ENCODE data around the gene TSHZ2.

TSHZ2 gene

GRCh38 chr20:53028337-53029007 lies 56.3 kb downstream of the TSHZ2 start:
- DNase-seq (ENCODE audit: low spot score) = no peak

DNA sequence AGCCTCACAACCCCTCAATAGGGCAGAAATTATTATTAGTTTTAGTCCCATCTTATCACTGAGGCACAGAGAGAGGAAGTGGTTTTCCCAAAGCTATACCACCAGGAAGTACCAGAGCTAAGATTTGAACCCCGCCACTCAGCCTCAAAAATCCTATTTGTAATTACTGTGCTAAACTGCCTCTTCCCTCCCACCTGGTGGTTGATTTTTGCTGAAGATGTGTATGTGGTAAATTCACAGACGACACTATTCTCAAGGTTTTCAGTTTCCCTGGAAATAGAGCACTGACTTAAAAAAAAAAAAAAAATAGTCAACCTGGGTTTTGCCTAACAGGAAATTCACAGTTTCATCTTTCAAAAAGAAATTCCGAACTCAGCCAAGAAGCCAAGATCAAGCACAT lies 57.9 kb downstream of the TSHZ2 start:
- DNase-seq (ENCODE audit: low spot score) = no peak

DNA sequence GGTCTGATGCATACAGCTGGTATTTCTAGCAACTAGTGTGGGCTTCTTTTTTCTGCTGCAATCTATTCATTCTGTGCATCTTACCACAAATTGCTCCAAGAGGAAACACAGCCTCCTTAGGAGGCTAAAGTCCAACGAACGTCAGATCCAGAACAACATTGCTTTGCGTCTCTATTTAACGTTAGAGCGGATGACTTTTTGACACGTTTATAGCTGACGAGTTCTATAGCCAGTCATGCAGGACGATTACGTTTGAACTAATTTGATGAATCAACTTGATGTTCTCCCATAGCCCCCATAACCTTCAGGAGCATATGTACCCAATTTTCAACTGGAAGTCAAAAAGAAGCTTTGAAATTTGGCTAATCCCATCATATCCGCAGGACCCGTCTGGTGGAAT lies 59.9 kb downstream of the TSHZ2 start:
- DNase-seq (ENCODE audit: low spot score) = no peak

GRCh38 chr20:53032478-53032932 lies 60.3 kb downstream of the TSHZ2 start:
- DNase-seq (ENCODE audit: low spot score) = no peak

- no peak for DNase-seq (ENCODE audit: low spot score)
These were observed 61.0 kb downstream of the TSHZ2 start for GRCh38 chr20:53033176-53033575.

GRCh38 chr20:53034899-53035298 lies 62.7 kb downstream of the TSHZ2 start:
- DNase-seq (ENCODE audit: low spot score) = no peak

DNA sequence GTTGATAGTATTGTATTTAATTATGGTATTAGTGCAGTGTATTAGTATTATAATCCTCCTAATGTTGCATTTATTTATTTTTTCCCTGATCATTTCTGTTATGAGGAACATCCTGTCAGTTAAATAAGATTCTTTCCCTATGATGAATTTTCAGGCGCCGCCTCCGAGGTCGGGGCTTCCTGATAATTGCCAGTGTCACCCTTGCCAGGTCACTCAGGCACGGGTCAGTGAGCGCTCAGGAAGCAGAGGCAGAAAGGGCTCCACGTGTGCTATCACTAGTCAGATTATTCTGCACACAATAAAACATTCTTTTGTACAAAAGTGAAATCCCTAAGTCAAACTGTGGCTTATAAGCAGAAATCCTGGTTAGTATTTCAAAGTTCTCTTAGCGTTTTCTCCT lies 64.8 kb downstream of the TSHZ2 start:
- no peak for DNase-seq (ENCODE audit: low spot score)

- DNase-seq (ENCODE audit: low spot score) = no peak
These were observed 65.5 kb downstream of the TSHZ2 start for GRCh38 chr20:53037621-53038020.

- DNase-seq (ENCODE audit: low spot score) = no peak
These were observed 66.1 kb downstream of the TSHZ2 start for GRCh38 chr20:53038299-53038698.

- DNase-seq (ENCODE audit: low spot score) = no peak
These were observed 68.8 kb downstream of the TSHZ2 start for GRCh38 chr20:53040693-53041589.

DNA sequence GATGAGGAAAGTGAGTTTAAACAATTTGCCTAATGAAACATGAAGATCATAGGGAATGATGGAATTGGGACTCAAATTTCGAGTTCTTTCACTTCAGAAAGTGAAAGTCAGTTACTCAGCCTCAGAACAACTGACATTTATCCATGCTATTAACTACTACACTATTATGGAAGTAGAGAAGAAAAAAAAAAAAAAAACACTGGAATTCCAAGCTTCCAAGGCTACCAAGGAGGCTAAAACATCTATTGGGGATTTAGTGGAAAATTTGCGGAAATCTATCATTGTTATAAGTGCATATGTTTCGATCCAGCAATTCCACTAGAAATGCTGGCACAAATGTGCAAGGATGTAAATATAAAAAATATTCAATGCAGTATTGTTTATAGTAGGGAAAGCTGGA lies 70.4 kb downstream of the TSHZ2 start:
- DNase-seq (ENCODE audit: low spot score) = no peak

- no peak for DNase-seq (ENCODE audit: low spot score)
These were observed 72.1 kb downstream of the TSHZ2 start for GRCh38 chr20:53044296-53044695.

DNA sequence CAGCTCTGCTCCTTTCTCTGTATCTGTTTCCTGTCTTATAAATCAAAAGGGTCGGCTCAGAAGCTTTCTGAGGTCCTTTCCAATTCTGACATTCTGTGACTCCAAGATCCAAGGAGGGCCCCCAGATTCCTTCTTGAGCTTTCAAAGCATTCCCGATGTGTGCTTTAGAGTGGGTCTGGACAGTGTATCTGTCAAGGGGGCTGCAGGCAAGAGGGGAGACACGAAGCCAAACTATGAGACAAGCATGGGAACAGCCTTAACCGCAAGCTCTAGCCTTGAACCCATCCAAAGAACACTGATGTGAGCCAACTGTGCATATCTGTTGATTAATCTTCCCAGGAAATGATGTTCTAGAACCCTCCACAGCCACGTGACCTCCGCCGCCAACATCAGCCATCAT lies 73.8 kb downstream of the TSHZ2 start:
- DNase-seq (ENCODE audit: low spot score) = no peak

DNA sequence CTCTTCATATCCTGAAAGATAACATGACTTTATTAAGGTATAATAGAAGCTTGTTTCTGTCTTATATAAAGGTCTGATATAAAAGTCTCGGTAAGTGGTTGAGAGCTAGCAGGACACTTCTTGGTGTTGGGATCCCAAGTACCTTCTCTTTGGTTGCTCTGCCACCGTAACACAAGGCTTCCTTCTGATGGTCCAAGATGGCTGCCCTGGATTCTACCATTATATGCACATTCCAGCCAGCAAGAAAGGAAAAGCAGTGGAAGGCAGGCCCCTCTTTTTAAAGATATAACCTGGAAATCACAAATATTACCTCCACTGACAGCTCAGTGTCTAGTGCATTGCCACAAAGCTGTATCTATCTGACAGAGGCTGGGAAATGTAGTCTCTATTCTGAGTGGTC lies 75.0 kb downstream of the TSHZ2 start:
- no peak for DNase-seq (ENCODE audit: low spot score)

DNA sequence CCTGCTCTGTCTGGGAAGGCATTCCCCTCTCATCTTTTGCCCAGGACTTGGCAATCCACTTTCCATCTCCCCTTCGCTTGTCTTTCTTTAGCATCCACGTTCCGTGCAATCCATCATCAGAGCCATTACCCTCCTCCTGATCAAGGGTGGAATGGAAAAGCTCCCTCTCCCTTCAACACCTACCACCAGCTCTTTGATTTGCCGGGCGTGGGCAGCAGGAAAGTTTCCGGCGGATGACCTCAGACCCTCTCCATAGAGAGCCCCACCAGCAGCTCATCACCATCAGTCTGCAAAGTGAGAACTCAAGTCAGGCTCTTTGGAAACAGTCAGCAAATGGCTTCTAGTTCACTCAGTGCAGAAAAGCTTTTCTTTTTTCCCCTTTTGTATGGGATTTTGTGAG lies 76.2 kb downstream of the TSHZ2 start:
- DNase-seq (ENCODE audit: low spot score) = no peak

GRCh38 chr20:53050338-53050737 lies 78.2 kb downstream of the TSHZ2 start:
- no peak for DNase-seq (ENCODE audit: low spot score)

GRCh38 chr20:53052380-53052779 lies 80.2 kb downstream of the TSHZ2 start:
- no peak for DNase-seq (ENCODE audit: low spot score)

DNA sequence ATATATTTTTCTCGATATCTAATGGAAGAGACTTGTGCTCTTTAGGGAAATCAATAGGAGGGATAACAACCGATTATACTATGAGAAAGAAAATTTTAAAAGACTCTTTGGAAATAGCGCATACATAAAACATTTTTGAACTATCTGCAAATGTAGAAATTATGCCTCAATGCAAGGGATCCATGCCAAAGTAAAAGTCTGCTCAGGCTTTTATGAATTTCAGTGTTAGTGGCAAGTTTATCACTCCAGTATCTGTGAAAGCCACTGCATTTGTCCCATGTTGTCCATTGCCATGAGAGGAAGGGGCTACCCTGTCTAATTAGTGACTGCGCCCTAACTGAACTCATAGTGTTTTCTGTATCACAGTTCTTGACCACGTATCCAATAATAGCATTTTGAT lies 81.4 kb downstream of the TSHZ2 start:
- DNase-seq (ENCODE audit: low spot score) = no peak

DNA sequence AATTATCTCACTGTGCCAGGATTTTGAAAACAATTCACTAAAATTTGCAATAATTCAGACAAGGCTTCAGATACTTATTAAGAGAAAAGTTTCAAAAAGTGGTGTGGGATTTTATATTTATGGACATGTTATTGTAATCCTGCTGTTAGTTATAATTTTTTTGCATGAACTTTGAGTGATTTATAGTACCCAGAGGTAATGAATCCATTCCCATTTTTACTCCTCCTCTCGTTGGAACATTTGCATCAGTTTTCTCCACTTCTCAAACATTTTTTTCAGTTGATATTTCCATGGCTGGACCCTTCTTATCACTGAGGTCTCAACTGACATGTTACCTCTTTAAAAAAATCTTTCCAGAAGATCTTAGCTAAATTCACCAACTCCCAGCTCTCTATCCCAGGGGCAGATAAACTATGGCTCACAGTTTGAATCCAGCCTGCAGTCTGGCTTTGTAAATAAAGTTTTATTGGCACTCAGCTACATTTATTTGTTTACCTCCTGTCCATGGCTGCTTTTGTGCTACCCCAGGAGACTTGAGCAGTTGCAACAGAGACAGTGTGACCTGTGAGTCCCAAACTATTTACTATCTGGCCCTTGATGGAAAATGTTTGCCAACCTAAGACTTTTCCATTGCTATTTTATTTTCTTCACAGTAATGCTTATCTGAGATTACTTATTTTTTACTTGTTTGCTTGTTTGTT lies 83.4 kb downstream of the TSHZ2 start:
- DNase-seq (ENCODE audit: low spot score) = no peak

DNA sequence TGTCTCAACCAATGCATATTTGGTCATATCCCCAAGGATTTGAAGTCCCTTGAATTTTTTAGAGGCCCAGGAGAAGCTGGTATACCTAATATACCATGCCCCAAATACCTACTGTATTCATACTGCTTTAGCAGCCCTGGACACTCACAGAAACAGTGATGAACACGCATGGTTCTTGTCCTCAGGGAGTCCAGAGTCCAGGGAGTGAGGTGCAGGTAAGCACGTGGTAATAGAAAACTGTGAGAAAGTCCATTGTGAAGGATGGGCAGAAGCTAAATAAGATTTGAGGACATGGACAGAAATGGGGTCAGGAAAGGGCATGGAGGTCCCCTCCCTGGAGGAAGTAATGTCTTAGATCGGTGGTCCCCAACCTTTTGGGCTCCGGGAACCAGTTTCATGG lies 85.4 kb downstream of the TSHZ2 start:
- DNase-seq (ENCODE audit: low spot score) = no peak

GRCh38 chr20:53059848-53060247 lies 87.7 kb downstream of the TSHZ2 start:
- no peak for DNase-seq (ENCODE audit: low spot score)

DNA sequence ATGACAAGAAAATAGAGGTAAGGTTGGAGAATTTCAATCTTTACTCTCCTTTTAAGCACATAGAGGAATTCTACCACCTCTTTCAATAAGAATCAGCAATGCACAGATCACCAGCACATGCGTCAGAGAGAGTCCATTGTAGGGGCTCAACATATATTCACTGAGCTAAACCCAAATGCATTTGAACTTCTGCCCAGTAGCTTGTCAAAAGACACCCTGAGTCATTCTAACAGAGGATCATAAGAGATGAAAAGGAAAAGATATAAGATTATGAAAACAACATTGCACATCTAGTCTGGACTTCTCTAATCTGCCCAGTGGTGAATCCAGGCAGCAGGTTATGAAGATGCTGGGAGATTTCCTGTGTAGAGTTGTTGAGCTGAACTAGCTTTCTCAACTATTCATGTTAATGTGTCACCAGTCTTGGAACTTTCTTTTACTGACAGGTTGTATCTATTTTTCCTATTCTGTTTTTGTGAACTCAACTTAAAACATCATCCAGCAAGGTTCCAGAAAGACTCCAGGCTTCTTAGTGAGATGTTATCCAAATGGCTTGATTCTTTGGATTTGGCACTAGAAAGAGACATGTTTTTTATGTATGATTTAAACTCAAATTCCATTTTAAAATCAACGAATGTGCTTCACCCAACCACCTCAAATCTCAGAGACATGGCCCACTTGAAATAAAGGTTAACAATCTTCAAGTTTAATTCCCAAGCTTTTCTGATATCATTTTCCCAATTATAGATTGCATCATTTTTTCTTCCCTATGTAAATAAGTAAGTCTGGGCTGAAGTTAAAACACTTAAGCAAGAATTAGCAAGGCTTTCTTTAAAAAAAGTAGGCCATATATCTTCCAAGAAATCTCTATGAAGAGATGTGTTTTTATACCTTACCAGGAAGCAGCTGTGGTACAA lies 89.3 kb downstream of the TSHZ2 start:
- no peak for DNase-seq (ENCODE audit: low spot score)

All from HuH-7.5 (cell line).